Peyer's patch (tissue), 4 donors: ENCODE measurements around the gene KRT6C. TPM values are rescaled to one million over a fixed set of nuclear protein-coding genes. Genes with fewer than 3 reads are reported as not detected.
A peak's percentile ranks its signal among the peaks of the same experiment; 100 is the strongest.

Source experiments
- DNase-seq, 3 donors: peaks; one replicate each; pipeline ENCODE4 v3.0.0-alpha.2; 2017 to 2019
- H3K27ac ChIP-seq, 4 donors: fragments of 200-600 bp; sonication (generic); one replicate each; pipeline ENCODE4 v1.5.1; 2016 to 2019
- H3K27me3 ChIP-seq, 2 donors: fragments of 200-600 bp; sonication (generic); one replicate each; pipeline ENCODE4 v1.5.1; 2019
- H3K36me3 ChIP-seq, 3 donors: fragments of 200-600 bp; sonication (generic); one replicate each; pipeline ENCODE4 v1.5.1; 2016 to 2019
- H3K4me1 ChIP-seq, 4 donors: fragments of 200-600 bp; sonication (generic); one replicate each; pipeline ENCODE4 v1.5.1; 2016 to 2019
- H3K4me3 ChIP-seq, 4 donors: fragments of 200-600 bp; sonication (generic); 1 replicate in 3 of 4; 2 replicates in 1 of 4; pipeline ENCODE4 v1.5.1; 2016 to 2019; ENCODE audit warnings: mild to moderate bottlenecking in 1 of 4
- H3K9me3 ChIP-seq, 4 donors: fragments of 200-600 bp; sonication (generic); one replicate each; pipeline ENCODE4 v1.5.1; 2016 to 2019; ENCODE audit warnings: mild to moderate bottlenecking in 1 of 4
- POLR2A ChIP-seq, 2 donors: fragments of 450-650 bp; IDR thresholded peaks; one replicate each; pipeline ENCODE4 v1.5.1; 2017; ENCODE audit warnings: antibody characterized with exemption in 2 of 2, mild to moderate bottlenecking in 2 of 2, moderate library complexity in 2 of 2
- total RNA-seq, 4 donors: library from RNA; depleted of rRNA; stranded (reverse); fragments of >200 nt; gene quantifications; one replicate each; pipeline ENCODE4 v1.1.0, GENCODE V29; 2016
- TF ChIP-seq, protein P1 (sequence below), 6 experiments: fragments of 450-650 bp in 4 of 6; fragments of 200-600 bp in 2 of 6; sonication (generic) in 1 of 6; IDR thresholded peaks; one replicate each; pipeline ENCODE4 v1.5.1; 2017 to 2019; ENCODE audit warnings: antibody characterized with exemption in 6 of 6, mild to moderate bottlenecking in 3 of 6, moderate library complexity in 1 of 6

The KRT6C gene
- total RNA-seq, 4 donors from 2014 or later: 0.67 TPM; not detected in 3

DNA sequence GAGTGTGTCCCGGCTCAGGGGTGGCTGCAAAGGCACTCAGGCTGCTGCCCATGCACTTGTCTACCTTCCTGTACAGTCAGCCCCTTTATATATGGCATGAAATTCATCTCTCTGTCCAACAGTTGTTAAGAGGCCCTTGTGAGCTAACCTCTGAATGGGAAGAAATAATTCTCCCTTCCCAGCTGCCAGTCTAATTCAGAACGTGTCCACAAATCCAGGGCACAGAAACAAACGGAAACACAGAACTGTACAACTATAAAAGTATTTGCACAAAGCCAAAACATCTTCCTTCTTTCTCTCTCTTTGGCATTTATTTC lies 45.7 kb upstream of the KRT6C start:
- Histone ChIP-seq H3K27ac (no peak overlapping the region), H3K9me3 (no peaks in the 10 kb centered on the region), H3K4me3 (no peak overlapping the region), H3K36me3 (no peaks in the 10 kb centered on the region), H3K27me3 (no peaks in the 10 kb centered on the region), H3K4me1 (no peaks in the 10 kb centered on the region)
- DNase-seq: peak in 1 of 3 donors; percentile 9
- TF ChIP-seq, protein P1, sequence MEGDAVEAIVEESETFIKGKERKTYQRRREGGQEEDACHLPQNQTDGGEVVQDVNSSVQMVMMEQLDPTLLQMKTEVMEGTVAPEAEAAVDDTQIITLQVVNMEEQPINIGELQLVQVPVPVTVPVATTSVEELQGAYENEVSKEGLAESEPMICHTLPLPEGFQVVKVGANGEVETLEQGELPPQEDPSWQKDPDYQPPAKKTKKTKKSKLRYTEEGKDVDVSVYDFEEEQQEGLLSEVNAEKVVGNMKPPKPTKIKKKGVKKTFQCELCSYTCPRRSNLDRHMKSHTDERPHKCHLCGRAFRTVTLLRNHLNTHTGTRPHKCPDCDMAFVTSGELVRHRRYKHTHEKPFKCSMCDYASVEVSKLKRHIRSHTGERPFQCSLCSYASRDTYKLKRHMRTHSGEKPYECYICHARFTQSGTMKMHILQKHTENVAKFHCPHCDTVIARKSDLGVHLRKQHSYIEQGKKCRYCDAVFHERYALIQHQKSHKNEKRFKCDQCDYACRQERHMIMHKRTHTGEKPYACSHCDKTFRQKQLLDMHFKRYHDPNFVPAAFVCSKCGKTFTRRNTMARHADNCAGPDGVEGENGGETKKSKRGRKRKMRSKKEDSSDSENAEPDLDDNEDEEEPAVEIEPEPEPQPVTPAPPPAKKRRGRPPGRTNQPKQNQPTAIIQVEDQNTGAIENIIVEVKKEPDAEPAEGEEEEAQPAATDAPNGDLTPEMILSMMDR (IDR thresholded peaks at IDR 0.05): no peak
- no peak for TF ChIP-seq POLR2A (IDR thresholded peaks at IDR 0.05)

DNA sequence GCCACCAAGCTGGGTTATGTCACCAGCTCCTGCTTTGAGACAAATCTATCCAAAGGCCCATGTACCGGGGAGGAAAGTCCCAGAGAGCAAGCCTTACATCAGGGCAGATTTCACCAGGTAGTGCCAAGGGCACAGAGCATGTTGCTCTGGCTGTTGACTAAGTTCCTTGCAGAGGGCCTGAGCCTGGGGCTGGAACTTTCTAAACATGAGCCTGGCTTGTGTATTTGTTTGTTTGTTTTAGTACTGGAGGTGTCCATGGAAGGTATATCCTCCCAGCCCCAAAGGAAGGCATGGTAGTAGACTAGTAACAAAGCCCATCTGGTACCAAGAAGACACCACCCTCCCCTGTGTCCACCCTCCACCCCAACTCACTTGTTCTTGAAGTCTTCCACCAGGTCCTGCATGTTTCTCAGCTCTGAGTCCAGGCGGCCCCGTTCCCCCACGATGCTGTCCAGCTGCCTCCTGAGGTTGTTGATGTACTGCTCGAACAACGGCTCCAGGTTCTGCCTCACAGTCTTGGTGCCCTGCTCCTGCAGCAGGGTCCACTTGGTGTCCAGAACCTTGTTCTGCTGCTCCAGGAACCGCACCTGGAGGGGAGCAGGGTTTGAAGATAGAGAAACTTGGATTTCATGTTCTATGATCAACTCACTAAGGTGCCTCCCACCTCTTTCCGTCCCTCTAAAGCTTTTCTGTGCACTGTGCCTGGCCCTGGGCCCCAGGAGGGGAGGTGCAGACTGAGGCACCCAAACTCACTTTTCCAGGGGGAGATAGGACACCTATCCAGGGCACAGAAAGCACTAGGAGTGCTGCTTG lies 45.2 kb upstream of the KRT6C start:
- DNase-seq: peak in 2 of 3 donors; percentile 6 to 32
- TF ChIP-seq, protein P1 (IDR thresholded peaks at IDR 0.05): no peak
- TF ChIP-seq POLR2A (IDR thresholded peaks at IDR 0.05): no peak
- no peak overlapping the region for H3K27ac ChIP-seq
- H3K36me3 ChIP-seq: no peaks in the 10 kb centered on the region
- H3K4me3 ChIP-seq: no peak overlapping the region
- no peaks in the 10 kb centered on the region for H3K27me3 ChIP-seq
- H3K9me3 ChIP-seq: no peaks in the 10 kb centered on the region
- no peaks in the 10 kb centered on the region for H3K4me1 ChIP-seq

GRCh38 chr12:52517888-52518287 lies 44.3 kb upstream of the KRT6C start:
- no peak overlapping the region for H3K4me3 ChIP-seq
- no peaks in the 10 kb centered on the region for H3K9me3 ChIP-seq
- no peaks in the 10 kb centered on the region for H3K4me1 ChIP-seq
- no peaks in the 10 kb centered on the region for H3K27me3 ChIP-seq
- DNase-seq: peak in 1 of 3 donors; percentile 19
- no peak for TF ChIP-seq POLR2A (IDR thresholded peaks at IDR 0.05)
- TF ChIP-seq, protein P1 (IDR thresholded peaks at IDR 0.05): no peak
- no peaks in the 10 kb centered on the region for H3K36me3 ChIP-seq
- H3K27ac ChIP-seq: no peak overlapping the region

GRCh38 chr12:52517005-52517835 lies 43.6 kb upstream of the KRT6C start:
- TF ChIP-seq, protein P1 (IDR thresholded peaks at IDR 0.05): no peak
- TF ChIP-seq POLR2A (IDR thresholded peaks at IDR 0.05): no peak
- Histone ChIP-seq H3K27ac (no peak overlapping the region), H3K36me3 (no peaks in the 10 kb centered on the region), H3K27me3 (no peaks in the 10 kb centered on the region), H3K4me1 (no peaks in the 10 kb centered on the region), H3K9me3 (no peaks in the 10 kb centered on the region), H3K4me3 (no peak overlapping the region)
- peak in 1 of 3 donors; percentile 10 for DNase-seq

GRCh38 chr12:52515927-52516831 lies 42.6 kb upstream of the KRT6C start:
- Histone ChIP-seq H3K9me3 (no peaks in the 10 kb centered on the region), H3K4me1 (no peaks in the 10 kb centered on the region), H3K4me3 (no peak overlapping the region), H3K36me3 (no peaks in the 10 kb centered on the region), H3K27me3 (no peaks in the 10 kb centered on the region), H3K27ac (no peak overlapping the region)
- DNase-seq: peak in 1 of 3 donors; percentile 25
- no peak for TF ChIP-seq POLR2A (IDR thresholded peaks at IDR 0.05)
- TF ChIP-seq, protein P1 (IDR thresholded peaks at IDR 0.05): no peak
